Sigmoid colon (tissue), 4 donors: Measurements from ENCODE around the gene FGD5.

Experiments used
- CTCF ChIP-seq, 4 experiments: fragments of 450-650 bp in 3 of 4; fragments of 200-600 bp in 1 of 4; IDR thresholded peaks; one replicate each; pipeline ENCODE4 v1.5.1; 2016 to 2019; ENCODE audit warnings: antibody characterized with exemption in 4 of 4, mild to moderate bottlenecking in 3 of 4, moderate library complexity in 2 of 4
- EP300 ChIP-seq, 4 donors: sonication (generic); formaldehyde crosslinking; IDR thresholded peaks; one replicate each; pipeline ENCODE4 v1.6.1; 2017; ENCODE audit warnings: antibody characterized with exemption in 4 of 4
- POLR2A ChIP-seq, 2 donors: fragments of 450-650 bp; IDR thresholded peaks; one replicate each; pipeline ENCODE4 v1.6.1; 2016; ENCODE audit warnings: antibody characterized with exemption in 2 of 2, mild to moderate bottlenecking in 2 of 2, moderate library complexity in 2 of 2
- POLR2AphosphoS5 ChIP-seq, 4 donors: sonication (generic); formaldehyde crosslinking; IDR thresholded peaks; one replicate each; pipeline ENCODE4 v1.6.1; 2017; ENCODE audit warnings: antibody characterized with exemption in 4 of 4

- no peak for TF ChIP-seq CTCF (IDR thresholded peaks at IDR 0.05)
- TF ChIP-seq POLR2A (IDR thresholded peaks at IDR 0.05), result peak; percentile 39 to 68
- no peak for TF ChIP-seq EP300 (IDR thresholded peaks at IDR 0.05)
- TF ChIP-seq POLR2AphosphoS5 (IDR thresholded peaks at IDR 0.05), result peak; percentile 47 to 90 (median 78)
Measured at GRCh38 chr3:14947100-14947885, 128.5 kb downstream of the FGD5 start, which contains the start of gene NR2C2.
